HCT116 (cell line): ENCODE measurements around the gene TFF3. TPM values are rescaled to one million over a fixed set of nuclear protein-coding genes. Genes with fewer than 3 reads are reported as not detected.

Source experiments
- ATAC-seq: fragments of 200-7000 bp; cut with Tn5 transposase; 2 replicates; pipeline ENCODE4 v1.9.1; 2020; ENCODE audit warnings: mild to moderate bottlenecking, moderate library complexity
- BruUV-seq: library from RNA; stranded (reverse); fragments of 400-500 nt; replicated peaks from 2 replicates; lab custom pipeline; 2021; lab: Mats Ljungman, UMichigan
- CTCF ChIA-PET: fragments of 300-600 bp; sonication (Branson Sonifier 250); formaldehyde crosslinking; loops from one replicate; lab custom pipeline; 2021; ENCODE audit warnings: antibody characterized with exemption; lab: Charles Lee
- POLR2A ChIA-PET: fragments of 300-600, 350-600 bp; sonication (Branson Sonifier 250); formaldehyde crosslinking; loops from one replicate; lab custom pipeline; 2021; ENCODE audit warnings: antibody characterized with exemption; lab: Charles Lee
- RAD21 ChIA-PET, 2 experiments: fragments of 300-600 bp; sonication (Branson Sonifier 250); formaldehyde crosslinking; loops; one replicate each; lab custom pipeline; 2023; ENCODE audit warnings: low total read pairs in 2 of 2; ENCODE audit not compliant: uncharacterized antibody in 2 of 2, unreplicated experiment in 2 of 2, low non-redundant PET in 1 of 2; lab: Charles Lee
- DNase-seq: peaks from one replicate; pipeline ENCODE4 v3.0.0-alpha.2; 2010; ENCODE audit warnings: low read depth, low spot score
- H2AFZ ChIP-seq: fragments of 200-600 bp; shearing (Covaris generic), sonication (generic); 2 replicates; pipeline ENCODE4 v1.6.1; 2017; ENCODE audit warnings: low read depth, mixed run types, mixed read lengths, antibody characterized with exemption, low read length; ENCODE audit not compliant: poor library complexity, severe bottlenecking
- H3K27ac ChIP-seq: 2 replicates; pipeline ENCODE4 v1.5.1; 2012; ENCODE audit warnings: low read depth, low read length
- H3K27me3 ChIP-seq: fragments of 200-600 bp; sonication (generic); 2 replicates; pipeline ENCODE4 v1.6.1; 2016; ENCODE audit warnings: mixed run types, low read length, mixed read lengths; ENCODE audit not compliant: insufficient read depth
- H3K36me3 ChIP-seq, 2 experiments: fragments of 200-500 bp in 1 of 2; fragments of 200-600 bp in 1 of 2; sonication (Bioruptor generic) in 1 of 2; sonication (generic) in 1 of 2; 2 replicates each; pipeline versions ENCODE4 v1.5.1 to v1.6.1; 2014 to 2016; ENCODE audit warnings: low read length in 2 of 2, inconsistent platforms in 1 of 2, mixed read lengths in 1 of 2, mixed run types in 1 of 2; ENCODE audit not compliant: insufficient read depth in 2 of 2, control insufficient read depth in 1 of 2
- H3K4me1 ChIP-seq, 2 experiments: fragments of 200-600 bp in 1 of 2; sonication (generic) in 1 of 2; 2 replicates each; pipeline versions ENCODE4 v1.5.1 to v1.6.1; 2012 to 2017; ENCODE audit warnings: low read length in 2 of 2, inconsistent platforms in 1 of 2, mild to moderate bottlenecking in 1 of 2, mixed read lengths in 1 of 2, mixed run types in 1 of 2, moderate library complexity in 1 of 2; ENCODE audit not compliant: insufficient read depth in 2 of 2, control insufficient read depth in 1 of 2
- H3K4me2 ChIP-seq: fragments of 200-600 bp; sonication (generic); 2 replicates; pipeline ENCODE4 v1.6.1; 2017; ENCODE audit warnings: mixed run types, low read length, mixed read lengths
- H3K4me3 ChIP-seq, 2 experiments: fragments of 200-600 bp in 1 of 2; sonication (generic) in 1 of 2; replicated peaks in 1 of 2; 2 replicates each; pipeline ENCODE4 v1.5.1; 2011 to 2016; ENCODE audit warnings: low read length in 2 of 2, control low read depth in 1 of 2, low read depth in 1 of 2, mild to moderate bottlenecking in 1 of 2, mixed read lengths in 1 of 2, mixed run types in 1 of 2
- H3K79me2 ChIP-seq: fragments of 200-600 bp; sonication (generic); 2 replicates; pipeline ENCODE4 v1.6.1; 2017; ENCODE audit warnings: mild to moderate bottlenecking, mixed run types, low read length, moderate library complexity, mixed read lengths; ENCODE audit not compliant: insufficient read depth
- H3K9ac ChIP-seq: fragments of 200-600 bp; sonication (generic); 2 replicates; pipeline ENCODE4 v1.6.1; 2016; ENCODE audit warnings: low read length, mixed read lengths
- H3K9me2 ChIP-seq: fragments of 200-600 bp; sonication (generic), shearing (Covaris generic); 2 replicates; pipeline ENCODE4 v1.6.1; 2017; ENCODE audit warnings: mixed run types, mild to moderate bottlenecking, moderate library complexity; ENCODE audit not compliant: insufficient read depth
- H3K9me3 ChIP-seq, 2 experiments: fragments of 200-500 bp in 1 of 2; fragments of 200-600 bp in 1 of 2; sonication (Bioruptor generic) in 1 of 2; sonication (generic) in 1 of 2; 2 replicates each; pipeline ENCODE4 v1.6.1; 2014 to 2017; ENCODE audit warnings: low read length in 2 of 2, mixed read lengths in 2 of 2, inconsistent platforms in 1 of 2, low read depth in 1 of 2, mild to moderate bottlenecking in 1 of 2, mixed run types in 1 of 2, moderate library complexity in 1 of 2; ENCODE audit not compliant: control insufficient read depth in 1 of 2, insufficient read depth in 1 of 2
- H4K20me1 ChIP-seq: fragments of 200-600 bp; sonication (generic), shearing (Covaris generic); 2 replicates; pipeline ENCODE4 v1.6.1; 2017; ENCODE audit warnings: mixed run types, mild to moderate bottlenecking, moderate library complexity; ENCODE audit not compliant: insufficient read depth
- CBX3 ChIP-seq: IDR thresholded peaks from 2 replicates; pipeline ENCODE4 v1.6.1; 2012; ENCODE audit warnings: low read depth
- EGR1 ChIP-seq: IDR thresholded peaks from 2 replicates; pipeline ENCODE4 v1.6.1; 2012; ENCODE audit warnings: low read depth
- ELF1 ChIP-seq: IDR thresholded peaks from 2 replicates; pipeline ENCODE4 v1.6.1; 2012; ENCODE audit warnings: low read depth, borderline replicate concordance
- EZH2 ChIP-seq: fragments of 200-600 bp; sonication (generic); IDR thresholded peaks from 2 replicates; pipeline ENCODE4 v1.6.1; 2017; ENCODE audit warnings: antibody characterized with exemption, mixed run types
- EZH2phosphoT487 ChIP-seq: fragments of 200-600 bp; IDR thresholded peaks from 2 replicates; pipeline ENCODE4 v1.6.1; 2018; ENCODE audit warnings: antibody characterized with exemption, borderline replicate concordance
- MAX ChIP-seq: IDR thresholded peaks from 2 replicates; pipeline ENCODE4 v1.6.1; 2012
- POLR2A ChIP-seq: IDR thresholded peaks from 2 replicates; pipeline ENCODE4 v1.7.0; 2011; ENCODE audit warnings: borderline replicate concordance; ENCODE audit not compliant: insufficient read depth, insufficient read length; ENCODE audit errors: extremely low read depth
- POLR2AphosphoS5 ChIP-seq: IDR thresholded peaks from 2 replicates; pipeline ENCODE4 v1.6.1; 2011; ENCODE audit warnings: mild to moderate bottlenecking, low read depth, low read length, moderate library complexity
- REST ChIP-seq: IDR thresholded peaks from 2 replicates; pipeline ENCODE4 v1.6.1; 2012; ENCODE audit warnings: low read depth
- SIN3A ChIP-seq: IDR thresholded peaks from 2 replicates; pipeline ENCODE4 v1.6.1; 2012; ENCODE audit warnings: low read depth
- SP1 ChIP-seq: IDR thresholded peaks from 2 replicates; pipeline ENCODE4 v1.6.1; 2012; ENCODE audit warnings: low read depth
- SRF ChIP-seq: IDR thresholded peaks from 2 replicates; pipeline ENCODE4 v1.6.1; 2012; ENCODE audit warnings: low read depth
- TCF7L2 ChIP-seq: IDR thresholded peaks from 2 replicates; pipeline ENCODE4 v1.7.0; 2011; ENCODE audit warnings: borderline replicate concordance, inconsistent platforms; ENCODE audit not compliant: insufficient read depth, insufficient read length; ENCODE audit errors: extremely low read depth
- YY1 ChIP-seq: IDR thresholded peaks from 2 replicates; pipeline ENCODE4 v1.6.1; 2011; ENCODE audit warnings: low read length, low read depth, moderate library complexity, mild to moderate bottlenecking; ENCODE audit not compliant: insufficient replicate concordance; ENCODE audit errors: extremely low read depth
- ZFX ChIP-seq: fragments of 450-650 bp; IDR thresholded peaks from 2 replicates; pipeline ENCODE4 v1.6.1; 2017
- ZNF274 ChIP-seq: fragments of 200-500 bp; sonication (Bioruptor generic); IDR thresholded peaks from 2 replicates; pipeline ENCODE4 v1.6.1; 2014; ENCODE audit warnings: mild to moderate bottlenecking, low read depth, low read length, inconsistent platforms
- intact Hi-C: fragments of 100-400 bp; cut with micrococcal nuclease; formaldehyde crosslinking; loops from 2 replicates; pipeline ENCODE4 v1.10.0; 2022
- total RNA-seq: library from RNA; stranded (reverse); gene quantifications from one replicate; pipeline ENCODE4 v1.2.1, GENCODE V29; 2021; ENCODE audit not compliant: unreplicated experiment
- TF ChIP-seq, protein P1 (sequence below): IDR thresholded peaks from 2 replicates; pipeline ENCODE4 v1.6.1; 2012

TFF3 gene
- total RNA-seq, 1 experiment from 2014 or later = 0.22 TPM

DNA sequence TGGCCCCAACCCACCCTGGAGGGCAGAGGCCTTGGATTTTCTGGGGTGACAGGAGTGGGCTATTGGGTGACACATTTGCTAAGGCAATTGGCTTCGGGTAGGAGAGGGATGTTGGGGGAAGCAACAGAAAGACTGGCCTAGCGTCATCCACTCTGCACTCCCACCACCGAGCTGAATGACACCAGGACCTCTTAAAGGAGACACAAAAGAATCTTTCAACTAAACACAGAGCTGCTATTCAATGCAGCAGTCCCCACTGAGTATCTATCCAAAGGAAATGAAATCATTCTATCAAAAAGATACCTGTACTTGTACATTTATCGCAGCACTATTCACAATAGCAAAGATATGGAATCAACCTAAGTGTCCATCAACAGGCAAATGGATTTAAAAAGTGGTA lies 29.4 kb upstream of the TFF3 start:
- ChIA-PET CTCF (no interaction called here), RAD21 (no interaction called here), POLR2A (no interaction called here)
- no peak overlapping the region for H3K27ac ChIP-seq
- H3K4me2 ChIP-seq = no peak overlapping the region
- no peaks in the 10 kb centered on the region for H3K27me3 ChIP-seq
- H3K9ac ChIP-seq = no peak overlapping the region
- H3K9me3 ChIP-seq = no peaks in the 10 kb centered on the region
- DNase-seq (no peak), ATAC-seq (no peak)
- no TSS peak for BruUV-seq
- H3K36me3 ChIP-seq = no peaks in the 10 kb centered on the region
- no peaks in the 10 kb centered on the region for H3K79me2 ChIP-seq
- no peaks in the 10 kb centered on the region for H4K20me1 ChIP-seq
- H3K4me3 ChIP-seq = no peak overlapping the region
- no peaks in the 10 kb centered on the region for H3K9me2 ChIP-seq
- TF ChIP-seq MAX = no peak
- TF ChIP-seq SRF = no peak
- no peak for TF ChIP-seq SP1
- TF ChIP-seq ZFX = no peak
- TF ChIP-seq REST = no peak
- TF ChIP-seq, protein P1, sequence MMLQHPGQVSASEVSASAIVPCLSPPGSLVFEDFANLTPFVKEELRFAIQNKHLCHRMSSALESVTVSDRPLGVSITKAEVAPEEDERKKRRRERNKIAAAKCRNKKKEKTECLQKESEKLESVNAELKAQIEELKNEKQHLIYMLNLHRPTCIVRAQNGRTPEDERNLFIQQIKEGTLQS = no peak
- TF ChIP-seq EGR1 = no peak
- TF ChIP-seq POLR2A = no peak
- no peak for TF ChIP-seq CBX3
- no peak for TF ChIP-seq ZNF274
- no peak for TF ChIP-seq SIN3A
- TF ChIP-seq POLR2AphosphoS5 = no peak
- TF ChIP-seq YY1 = no peak
- no peak for TF ChIP-seq EZH2phosphoT487
- TF ChIP-seq EZH2 = no peak
- TF ChIP-seq TCF7L2 = no peak
- TF ChIP-seq ELF1 = no peak
- H3K4me1 ChIP-seq = no peaks in the 10 kb centered on the region
- intact Hi-C loops = no loop called here
- H2AFZ ChIP-seq = no peak overlapping the region
